HT-29 (cell line): ENCODE results near the gene PLEK. TPM values are rescaled to one million over a fixed set of nuclear protein-coding genes. Genes with fewer than 3 reads are reported as not detected.
"Not testable (repeated sequence)": the region's sequence is repeated elsewhere in the genome, so short reads cannot be mapped to it uniquely, and the experiment has no call there.

ENCODE experiments used
- DNase-seq: peaks from one replicate; pipeline ENCODE4 v3.0.0-alpha.2; 2015; ENCODE audit warnings: low spot score
- total RNA-seq: library from RNA; depleted of rRNA; stranded (reverse); fragments of >200 nt; shearing (Covaris generic); gene quantifications from 2 replicates; pipeline ENCODE4 v1.2.3, GENCODE V29; 2014; rRNA removed

The PLEK gene
- total RNA-seq, 1 experiment from 2014 or later, result not detected

DNA sequence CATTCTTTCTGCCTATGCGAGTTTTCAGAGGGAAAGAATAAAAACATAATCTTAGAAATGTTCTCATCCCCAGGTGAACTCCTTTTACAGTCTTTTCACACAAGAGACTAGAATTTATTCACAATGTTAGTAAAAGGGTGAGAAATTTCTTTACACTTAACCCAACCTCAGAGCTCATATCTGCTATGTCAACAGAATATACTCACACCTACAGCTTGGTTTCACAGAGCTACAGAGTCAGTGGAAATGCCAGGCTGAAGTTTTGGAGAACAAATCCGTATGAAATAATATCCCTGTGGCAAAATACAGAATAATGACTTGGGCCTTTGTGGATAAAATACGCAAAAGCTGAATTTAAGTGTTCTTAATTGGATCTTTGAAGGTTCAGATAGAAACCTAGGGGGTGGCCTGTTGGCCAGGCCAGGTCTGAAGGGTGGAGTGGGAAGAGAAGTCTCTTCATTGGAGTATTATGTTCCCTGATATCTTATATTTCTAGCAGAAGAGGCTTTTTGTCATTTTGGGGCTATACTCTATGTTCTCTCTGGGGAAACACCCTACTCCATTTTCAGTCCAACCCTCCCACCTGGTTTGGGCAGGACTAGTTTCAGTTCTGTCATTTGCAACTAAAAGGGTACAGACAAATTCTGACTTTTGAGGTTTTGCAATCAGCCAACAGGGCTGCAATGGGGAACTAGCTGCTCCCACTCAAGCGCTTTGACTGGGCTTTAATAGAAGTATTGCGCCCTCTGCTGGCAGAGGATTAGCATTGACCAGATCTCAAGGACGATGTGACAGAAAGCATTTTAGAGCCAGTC, 76.3 kb downstream of the PLEK start:
- DNase-seq, result peak; percentile 86

GRCh38 chr2:68441994-68442322, 76.9 kb downstream of the PLEK start:
- DNase-seq, result no peak

DNA sequence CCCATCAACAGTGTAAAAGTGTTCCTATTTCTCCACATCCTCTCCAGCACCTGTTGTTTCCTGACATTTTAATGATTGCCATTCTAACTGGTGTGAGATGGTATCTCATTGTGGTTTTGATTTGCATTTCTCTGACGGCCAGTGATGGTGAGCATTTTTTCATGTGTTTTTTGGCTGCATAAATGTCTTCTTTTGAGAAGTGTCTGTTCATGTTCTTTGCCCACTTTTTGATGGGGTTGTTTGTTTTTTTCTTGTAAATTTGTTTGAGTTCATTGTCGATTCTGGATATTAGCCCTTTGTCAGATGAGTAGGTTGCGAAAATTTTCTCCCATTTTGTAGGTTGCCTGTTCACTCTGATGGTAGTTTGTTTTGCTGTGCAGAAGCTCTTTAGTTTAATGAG, 81.3 kb downstream of the PLEK start:
- DNase-seq, result not testable (repeated sequence)

Other genes starting within 250 kb of the PLEK start
- 19.1 and 24.6 TPM in 2 replicates for gene PNO1, start 207.4 kb upstream of the PLEK start, total RNA-seq
- gene PPP3R1, start 112.8 kb upstream of the PLEK start, total RNA-seq, result 6.4 and 8.9 TPM in 2 replicates
- gene CNRIP1, start 45.3 kb upstream of the PLEK start, total RNA-seq, result not detected in 2 replicates
- gene FBXO48, start 102.0 kb downstream of the PLEK start, total RNA-seq, result 0.03 and 0.05 TPM in 2 replicates
- 0.05 TPM in 1 of 2 replicates, not detected in the other for gene APLF, start 102.3 kb downstream of the PLEK start, total RNA-seq